Loucy (cell line): ENCODE results near the gene C16orf89.

ENCODE experiments used
- CTCF ChIP-seq: fragments of 200-600 bp; sonication (generic); conservative IDR thresholded peaks from 2 replicates; pipeline ENCODE4 v1.5.1; 2014; ENCODE audit warnings: mild to moderate bottlenecking, antibody characterized with exemption, low read length
- EZH2phosphoT487 ChIP-seq: fragments of 200-600 bp; IDR thresholded peaks from 2 replicates; pipeline ENCODE4 v1.6.1; 2018; ENCODE audit warnings: antibody characterized with exemption, mild to moderate bottlenecking, moderate library complexity, borderline replicate concordance

- TF ChIP-seq CTCF (no peak), EZH2phosphoT487 (no peak)
Observed at GRCh38 chr16:5071681-5072333, 6.1 kb upstream of the C16orf89 start, which contains the start of gene ALG1.
